Liver (tissue), 9 donors: ENCODE measurements around the gene TMEM63B. TPM values are rescaled to one million over a fixed set of nuclear protein-coding genes. Genes with fewer than 3 reads are reported as not detected.

Experiments
- DNase-seq: peaks from one replicate; pipeline ENCODE4 v3.0.0-alpha.2; 2017; ENCODE audit warnings: low spot score
- H3K27ac ChIP-seq, 2 donors: one replicate each; pipeline ENCODE4 v1.7.0; 2013; ENCODE audit warnings: inconsistent platforms in 2 of 2, low read length in 2 of 2, control low read depth in 1 of 2, low read depth in 1 of 2, mild to moderate bottlenecking in 1 of 2
- H3K27me3 ChIP-seq, 4 donors: one replicate each; pipeline versions ENCODE4 v1.6.1 to v1.7.0; 2013; ENCODE audit warnings: low read length in 3 of 4, inconsistent platforms in 1 of 4, mild to moderate bottlenecking in 1 of 4, moderate library complexity in 1 of 4; ENCODE audit not compliant: control insufficient read depth in 4 of 4, insufficient read depth in 4 of 4
- H3K36me3 ChIP-seq, 4 donors: one replicate each; pipeline versions ENCODE4 v1.6.1 to v1.7.0; 2013; ENCODE audit warnings: low read length in 3 of 4, mild to moderate bottlenecking in 3 of 4, low read depth in 1 of 4, moderate library complexity in 1 of 4; ENCODE audit not compliant: control insufficient read depth in 4 of 4, insufficient read depth in 3 of 4
- H3K4me1 ChIP-seq, 4 donors: one replicate each; pipeline versions ENCODE4 v1.6.1 to v1.7.0; 2013; ENCODE audit warnings: low read length in 3 of 4, mild to moderate bottlenecking in 3 of 4, moderate library complexity in 1 of 4; ENCODE audit not compliant: control insufficient read depth in 4 of 4, insufficient read depth in 4 of 4
- H3K4me3 ChIP-seq, 3 donors: one replicate each; pipeline versions ENCODE4 v1.6.1 to v1.7.0; 2013; ENCODE audit warnings: low read length in 3 of 3, control low read depth in 1 of 3, low read depth in 1 of 3, mild to moderate bottlenecking in 1 of 3
- H3K9ac ChIP-seq, 2 donors: one replicate each; pipeline ENCODE4 v1.7.0; 2013; ENCODE audit warnings: low read length in 2 of 2, mild to moderate bottlenecking in 2 of 2, moderate library complexity in 2 of 2, control low read depth in 1 of 2, low read depth in 1 of 2
- H3K9me3 ChIP-seq, 4 donors: one replicate each; pipeline versions ENCODE4 v1.6.1 to v1.7.0; 2013; ENCODE audit warnings: low read length in 3 of 4; ENCODE audit not compliant: control insufficient read depth in 4 of 4
- CTCF ChIP-seq: fragments of 150-350 bp; IDR thresholded peaks from 2 replicates; pipeline ENCODE4 v1.5.1; 2017; ENCODE audit warnings: improper control_type of control experiment, low read depth, low read length; ENCODE audit not compliant: missing input control
- EGR1 ChIP-seq, 2 donors: IDR thresholded peaks; 2 replicates each; pipeline ENCODE4 v1.6.1; 2016 to 2018; ENCODE audit warnings: antibody characterized with exemption in 2 of 2, low read depth in 2 of 2
- FOXA1 ChIP-seq: IDR thresholded peaks from 2 replicates; pipeline ENCODE4 v1.6.1; 2016; ENCODE audit warnings: antibody characterized with exemption
- FOXA2 ChIP-seq: IDR thresholded peaks from 2 replicates; pipeline ENCODE4 v1.6.1; 2016; ENCODE audit warnings: antibody characterized with exemption
- GABPA ChIP-seq, 2 donors: IDR thresholded peaks in 1 of 2; conservative IDR thresholded peaks in 1 of 2; 2 replicates each; pipeline ENCODE4 v1.6.1; 2016; ENCODE audit warnings: antibody characterized with exemption in 2 of 2, mild to moderate bottlenecking in 1 of 2, moderate library complexity in 1 of 2
- HNF4A ChIP-seq, 2 donors: conservative IDR thresholded peaks; 2 replicates each; pipeline ENCODE4 v1.6.1; 2016; ENCODE audit warnings: antibody characterized with exemption in 2 of 2, mild to moderate bottlenecking in 2 of 2
- HNF4G ChIP-seq: IDR thresholded peaks from 2 replicates; pipeline ENCODE4 v1.6.1; 2016; ENCODE audit warnings: antibody characterized with exemption
- JUND ChIP-seq, 2 donors: IDR thresholded peaks; 2 replicates each; pipeline ENCODE4 v1.6.1; 2016; ENCODE audit warnings: antibody characterized with exemption in 2 of 2
- MAX ChIP-seq: IDR thresholded peaks from 2 replicates; pipeline ENCODE4 v1.6.1; 2016; ENCODE audit warnings: antibody characterized with exemption
- NR2F2 ChIP-seq: IDR thresholded peaks from 2 replicates; pipeline ENCODE4 v1.6.1; 2016; ENCODE audit warnings: antibody characterized with exemption
- RAD21 ChIP-seq, 2 donors: IDR thresholded peaks; 2 replicates each; pipeline ENCODE4 v1.6.1; 2016; ENCODE audit warnings: antibody characterized with exemption in 2 of 2, mild to moderate bottlenecking in 2 of 2
- REST ChIP-seq: IDR thresholded peaks from 2 replicates; pipeline ENCODE4 v1.6.1; 2016; ENCODE audit warnings: antibody characterized with exemption, mild to moderate bottlenecking
- RXRA ChIP-seq, 2 donors: IDR thresholded peaks; 2 replicates each; pipeline ENCODE4 v1.6.1; 2017 to 2018; ENCODE audit warnings: antibody characterized with exemption in 2 of 2, mild to moderate bottlenecking in 1 of 2
- SP1 ChIP-seq: IDR thresholded peaks from 2 replicates; pipeline ENCODE4 v1.6.1; 2018; ENCODE audit warnings: antibody characterized with exemption, mild to moderate bottlenecking
- TAF1 ChIP-seq: conservative IDR thresholded peaks from 2 replicates; pipeline ENCODE4 v1.6.1; 2016; ENCODE audit warnings: antibody characterized with exemption, mild to moderate bottlenecking
- YY1 ChIP-seq: IDR thresholded peaks from 2 replicates; pipeline ENCODE4 v1.6.1; 2016; ENCODE audit warnings: antibody characterized with exemption, mild to moderate bottlenecking
- ZBTB33 ChIP-seq: IDR thresholded peaks from 2 replicates; pipeline ENCODE4 v1.6.1; 2016; ENCODE audit warnings: antibody characterized with exemption
- WGBS: extraction: QIAGEN DNeasy Blood & Tissue Kit; methylation state at CpG from one replicate; pipeline ENCODE4 v1.1.7; 2013; 5-methylcytosine and 5-hydroxymethylcytosine counted together
- polyA plus RNA-seq, 2 donors: library from polyadenylated mRNA; stranded (reverse) in 1 of 2; unstranded in 1 of 2; fragments of 200-250 nt in 1 of 2; fragments of >200 nt in 1 of 2; fragmentation: Nextera tagmentation in 1 of 2; extraction: Ambion mirVana in 1 of 2; gene quantifications; one replicate each; pipeline versions ENCODE4 v1.2.1 to v1.2.3, GENCODE V29; 2013 to 2015
- total RNA-seq, 2 donors: library from RNA; depleted of rRNA; stranded (reverse); fragments of >200 nt; gene quantifications; one replicate each; pipeline ENCODE4 v1.2.3, GENCODE V29; 2014
- TF ChIP-seq, protein P1 (sequence below): IDR thresholded peaks from 2 replicates; pipeline ENCODE4 v1.6.1; 2016; ENCODE audit warnings: antibody characterized with exemption
- donor health status: healthy.
- donor health status: healthy.
- donor health status: healthy.
- donor health status: healthy.
- donor health status: healthy.

Gene TMEM63B
- total and polyA plus RNA-seq, 4 donors = 9.6 to 64.9 (median 37.6) TPM

GRCh38 chr6:44081753-44082152 is 45.6 kb upstream of the TMEM63B start:
- TF ChIP-seq REST (no peak), JUND (IDR thresholded peaks at IDR 0.05) (no peak), FOXA2 (no peak), ZBTB33 (no peak), EGR1 (IDR thresholded peaks at IDR 0.05; ENCODE audit: low read depth in 2 of 2) (no peak), RXRA (IDR thresholded peaks at IDR 0.05) (no peak), TAF1 (no peak), CTCF (no peak), GABPA (IDR thresholded peaks at IDR 0.05 in 1 of 2, conservative IDR thresholded peaks at IDR 0.05 in 1 of 2) (no peak), FOXA1 (no peak), RAD21 (IDR thresholded peaks at IDR 0.05) (no peak), NR2F2 (no peak), MAX (no peak), SP1 (no peak), HNF4A (conservative IDR thresholded peaks at IDR 0.05) (no peak), HNF4G (no peak), YY1 (no peak)
- TF ChIP-seq, protein P1, sequence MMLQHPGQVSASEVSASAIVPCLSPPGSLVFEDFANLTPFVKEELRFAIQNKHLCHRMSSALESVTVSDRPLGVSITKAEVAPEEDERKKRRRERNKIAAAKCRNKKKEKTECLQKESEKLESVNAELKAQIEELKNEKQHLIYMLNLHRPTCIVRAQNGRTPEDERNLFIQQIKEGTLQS = no peak

More at GRCh38 chr6:44081753-44082152, 45.6 kb upstream of the TMEM63B start:
- Histone ChIP-seq H3K27me3 (no peaks in the 10 kb centered on the region), H3K4me1 (peaks cover 2 to 20% (median 10%) of the 10 kb centered on the region in 4 donors), H3K36me3 (no peaks in the 10 kb centered on the region), H3K9me3 (no peaks in the 10 kb centered on the region), H3K27ac (no peak overlapping the region), H3K9ac (no peak overlapping the region), H3K4me3 (no peak overlapping the region)
- WGBS = 92% methylated on average over 6 of the region's 6 CpGs
- no peak for DNase-seq
